Activated naive CD4-positive, alpha-beta T cell treated with anti-CD3 and anti-CD28 coated beads, Interleukin-2, amount 10 ng/mL, durations not matched to agents 5 hours and 36 hours (primary cell): ENCODE measurements around the gene KRT79. TPM values are rescaled to one million over a fixed set of nuclear protein-coding genes. Genes with fewer than 3 reads are reported as not detected.

Source experiments
- total RNA-seq, 2 experiments: library from RNA; stranded (reverse); gene quantifications; one replicate each; pipeline ENCODE4 v1.2.3, GENCODE V29; 2021

Gene KRT79
- total RNA-seq, result not detected

DNA sequence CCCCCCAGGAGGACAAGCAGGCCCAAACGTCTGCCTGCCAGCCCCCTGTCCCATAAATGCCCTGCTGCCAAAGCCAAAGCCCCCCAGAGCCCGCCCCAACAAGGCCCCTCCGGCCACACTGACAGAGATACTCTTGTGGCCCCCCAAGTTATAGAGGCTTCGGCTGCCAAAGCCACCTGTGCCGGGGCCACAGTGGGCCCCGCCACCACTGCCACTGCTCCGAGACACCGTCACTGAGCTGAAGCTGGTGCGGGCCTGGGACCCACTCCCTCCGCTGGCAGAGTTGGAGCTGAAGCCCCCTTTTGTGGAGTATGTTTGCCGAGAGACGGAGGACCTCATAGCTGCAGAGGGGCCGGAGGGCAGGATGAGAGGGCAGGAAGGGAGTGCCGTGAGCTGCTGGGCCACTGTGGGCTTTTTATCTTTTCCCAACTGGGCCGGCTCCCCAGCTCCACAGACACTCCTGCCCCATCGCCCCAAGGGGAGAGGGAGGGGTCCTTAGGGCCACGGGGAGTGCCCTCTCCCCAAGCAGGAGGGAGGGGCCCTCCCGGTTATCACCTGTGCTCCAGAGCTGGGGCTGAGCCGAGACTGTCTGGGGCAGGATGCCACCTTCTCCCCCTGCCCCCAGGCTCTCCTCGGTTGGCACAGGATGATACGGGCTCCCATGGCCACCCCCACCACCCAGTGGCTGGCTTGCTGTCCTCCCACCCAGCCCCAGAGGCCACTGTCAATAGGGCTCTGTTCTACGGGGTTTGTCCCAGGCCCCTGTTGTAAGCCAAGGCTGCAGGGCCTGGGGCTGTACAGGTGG, at the start of gene KRT79:
Gene KRT79 (minus strand): TSS at position 390 of the 805 bp plus-strand sequence. CDS start 51 bp downstream, at position 339.

DNA sequence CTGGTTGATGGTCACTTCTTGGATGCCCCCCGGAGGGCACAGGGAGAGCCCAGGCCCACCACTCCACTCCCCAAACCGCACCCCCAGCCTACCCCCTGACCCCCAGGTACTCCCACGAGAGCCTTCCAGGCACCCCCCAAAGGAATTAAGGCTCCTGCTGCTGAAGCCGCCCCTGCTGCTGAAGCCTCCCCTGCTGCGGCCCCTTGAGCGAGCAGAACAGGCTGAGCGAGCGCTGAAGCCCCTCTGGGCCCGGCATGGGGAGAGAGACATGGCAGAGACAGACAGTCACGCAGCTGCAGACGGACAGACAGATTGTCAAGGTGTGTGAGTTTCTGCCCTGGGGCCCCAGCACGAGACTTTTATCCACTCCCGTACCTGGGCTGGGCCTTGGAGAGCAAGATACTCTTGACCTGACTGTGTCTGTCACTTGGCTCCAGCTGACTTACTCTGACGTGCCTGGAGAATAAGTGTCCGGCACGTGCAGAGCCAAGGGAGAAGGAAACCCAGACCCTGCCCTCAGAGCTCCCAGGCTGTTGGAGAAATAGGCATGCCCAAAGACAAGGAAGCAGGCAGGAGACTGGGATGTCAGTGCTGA, 14.6 kb upstream of the KRT79 start, which contains the start of gene KRT78:
Gene KRT78 (minus strand): TSS at position 334 of the 595 bp plus-strand sequence. CDS start 64 bp downstream, at position 270.

DNA sequence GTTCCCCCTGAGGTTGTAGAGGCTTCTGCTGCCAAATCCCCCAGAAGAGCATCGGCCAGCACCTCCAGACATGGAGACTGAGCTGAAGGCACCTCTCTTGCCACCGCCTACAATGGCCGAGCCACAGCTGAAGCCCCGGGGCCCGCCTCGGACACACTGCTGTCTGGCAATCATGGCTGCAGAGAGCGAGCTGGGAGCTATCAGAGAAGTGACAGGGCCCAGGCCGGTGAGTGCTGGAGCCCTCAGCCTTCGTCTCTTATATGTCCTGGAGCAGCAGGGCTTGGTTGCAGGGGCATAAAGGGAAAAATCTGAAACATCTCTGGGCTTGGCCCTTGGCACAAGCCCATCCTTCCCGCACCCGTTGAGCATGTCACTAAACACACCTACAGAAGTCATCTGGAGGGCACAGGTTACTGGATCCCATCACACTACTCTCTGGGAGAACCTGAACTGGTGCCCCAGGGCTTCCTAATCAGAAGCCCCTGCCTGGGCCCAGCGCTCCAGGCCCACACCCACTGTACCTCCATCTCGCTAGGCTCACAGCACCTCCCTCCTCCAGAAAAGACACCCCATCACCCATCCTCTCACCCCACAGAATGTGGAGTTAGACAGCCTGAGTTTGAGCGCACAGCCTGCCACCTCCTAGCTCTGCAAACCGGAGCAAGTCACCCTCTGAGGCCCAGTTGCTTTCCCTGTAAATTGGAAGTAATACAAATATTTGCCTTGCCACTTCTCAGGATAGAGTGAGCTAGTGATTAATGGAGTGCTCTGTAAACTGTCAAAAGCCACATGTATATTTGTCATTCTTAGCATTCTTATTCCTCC, 20.0 kb downstream of the KRT79 start, which contains the start of gene KRT4:
Gene KRT4 (minus strand): TSS at position 232 of the 825 bp plus-strand sequence. CDS start 58 bp downstream, at position 174.

DNA sequence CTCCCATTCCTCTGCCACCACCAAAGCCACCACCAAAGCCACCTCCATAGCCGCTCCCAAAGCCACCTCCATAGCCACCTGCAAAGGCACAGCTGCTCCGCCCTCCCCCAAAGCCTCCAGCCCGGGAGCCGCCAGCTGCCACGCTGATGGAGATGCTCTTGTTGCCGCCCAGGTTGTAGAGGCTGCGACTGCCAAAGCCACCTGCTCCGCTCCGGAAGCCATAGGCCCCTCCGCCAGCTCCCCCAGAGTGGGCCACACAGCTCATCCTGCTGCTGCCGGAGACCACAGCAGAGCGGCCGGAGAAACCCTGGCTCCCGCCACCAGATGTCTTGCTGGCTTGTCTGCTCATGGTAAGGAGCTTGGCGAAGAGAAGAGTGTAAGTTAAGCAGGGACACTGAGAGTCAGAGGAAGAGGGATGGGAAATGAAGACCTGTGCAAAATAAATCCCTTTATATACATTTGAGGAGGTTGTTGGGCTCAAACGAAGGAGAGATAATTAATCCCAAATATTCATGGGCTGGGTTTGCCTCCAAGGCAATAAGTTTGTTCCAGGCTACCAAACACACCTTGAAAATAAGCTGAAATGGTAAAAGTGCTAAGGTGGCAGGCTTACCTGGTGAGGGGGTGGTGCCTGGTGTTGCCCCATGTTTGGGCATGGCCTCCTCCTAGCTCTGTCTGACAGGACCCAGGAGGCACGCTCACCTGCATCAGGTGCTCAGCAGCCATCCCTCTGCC, 38.2 kb downstream of the KRT79 start, which contains the start of gene KRT3:
Gene KRT3 (minus strand): TSS at position 424 of the 735 bp plus-strand sequence. CDS start 75 bp downstream, at position 349.

DNA sequence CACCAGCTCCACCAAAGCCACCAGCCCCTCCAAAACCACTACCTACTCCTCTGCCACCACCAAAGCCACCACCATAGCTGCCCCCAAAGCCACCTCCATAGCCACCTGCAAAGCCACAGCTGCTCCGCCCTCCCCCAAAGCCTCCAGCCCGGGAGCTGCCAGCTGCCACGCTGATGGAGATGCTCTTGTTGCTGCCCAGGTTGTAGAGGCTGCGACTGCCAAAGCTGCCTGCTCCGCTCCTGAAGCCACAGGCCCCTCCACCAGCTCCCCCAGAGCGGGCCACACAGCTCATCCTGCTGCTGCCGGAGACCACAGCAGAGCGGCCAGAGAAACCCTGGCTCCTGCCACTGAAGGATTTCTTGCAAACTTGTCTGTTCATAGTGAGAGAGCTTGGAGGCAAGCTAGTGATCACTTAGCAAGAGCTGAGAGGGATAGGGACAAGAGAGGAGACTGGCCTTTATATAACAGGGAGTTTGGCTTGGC, 57.2 kb downstream of the KRT79 start, which contains the start of gene KRT76:
Gene KRT76 (minus strand): TSS at position 433 of the 483 bp plus-strand sequence. CDS start 54 bp downstream, at position 379.

Other genes starting within 250 kb of the KRT79 start
- gene KRT72, start 232.8 kb downstream of the KRT79 start, total RNA-seq, result 1 to 10 TPM; 5.4 to 5.6 TPM
- 1 to 10 TPM; 3.7 to 4.5 TPM for gene KRT73, start 215.8 kb downstream of the KRT79 start, total RNA-seq
- under 1 TPM in 1 of 2 experiments, not detected in 1; 0.24 TPM for gene KRT2, start 182.1 kb downstream of the KRT79 start, total RNA-seq
- not detected for gene KRT1, start 153.9 kb downstream of the KRT79 start, total RNA-seq
- not detected for gene KRT77, start 130.8 kb downstream of the KRT79 start, total RNA-seq
- gene KRT76, start 57.0 kb downstream of the KRT79 start, total RNA-seq, result not detected
- not detected for gene KRT3, start 38.2 kb downstream of the KRT79 start, total RNA-seq
- gene KRT4, start 20.2 kb downstream of the KRT79 start, total RNA-seq, result not detected
- gene KRT78, start 14.7 kb upstream of the KRT79 start, total RNA-seq, result not detected
- gene KRT8, start 70.8 kb upstream of the KRT79 start, total RNA-seq, result not detected
- 1 to 10 TPM; 1.6 to 2.0 TPM for gene KRT18, start 114.8 kb upstream of the KRT79 start, total RNA-seq
- gene EIF4B, start 172.1 kb upstream of the KRT79 start, total RNA-seq, result 100 to 1,000 TPM; 551 to 607 TPM
- 1 to 10 TPM; 1.6 to 1.9 TPM for gene TNS2, start 215.8 kb upstream of the KRT79 start, total RNA-seq
- gene SPRYD3, start 245.1 kb upstream of the KRT79 start, total RNA-seq, result 10 to 100 TPM; 24.3 to 25.5 TPM